GM19328 (cell line): ENCODE results near the gene EXD2.
"Not testable (repeated sequence)": the region's sequence is repeated elsewhere in the genome, so short reads cannot be mapped to it uniquely, and the experiment has no call there.

Source experiments
- ATAC-seq: cut with Tn5 transposase; IDR thresholded peaks from one replicate; pipeline ENCODE4 v1.9.1; 2021; ENCODE audit warnings: mild to moderate bottlenecking, moderate library complexity; ENCODE audit not compliant: unreplicated experiment

The EXD2 gene, protein sequence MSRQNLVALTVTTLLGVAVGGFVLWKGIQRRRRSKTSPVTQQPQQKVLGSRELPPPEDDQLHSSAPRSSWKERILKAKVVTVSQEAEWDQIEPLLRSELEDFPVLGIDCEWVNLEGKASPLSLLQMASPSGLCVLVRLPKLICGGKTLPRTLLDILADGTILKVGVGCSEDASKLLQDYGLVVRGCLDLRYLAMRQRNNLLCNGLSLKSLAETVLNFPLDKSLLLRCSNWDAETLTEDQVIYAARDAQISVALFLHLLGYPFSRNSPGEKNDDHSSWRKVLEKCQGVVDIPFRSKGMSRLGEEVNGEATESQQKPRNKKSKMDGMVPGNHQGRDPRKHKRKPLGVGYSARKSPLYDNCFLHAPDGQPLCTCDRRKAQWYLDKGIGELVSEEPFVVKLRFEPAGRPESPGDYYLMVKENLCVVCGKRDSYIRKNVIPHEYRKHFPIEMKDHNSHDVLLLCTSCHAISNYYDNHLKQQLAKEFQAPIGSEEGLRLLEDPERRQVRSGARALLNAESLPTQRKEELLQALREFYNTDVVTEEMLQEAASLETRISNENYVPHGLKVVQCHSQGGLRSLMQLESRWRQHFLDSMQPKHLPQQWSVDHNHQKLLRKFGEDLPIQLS

DNA sequence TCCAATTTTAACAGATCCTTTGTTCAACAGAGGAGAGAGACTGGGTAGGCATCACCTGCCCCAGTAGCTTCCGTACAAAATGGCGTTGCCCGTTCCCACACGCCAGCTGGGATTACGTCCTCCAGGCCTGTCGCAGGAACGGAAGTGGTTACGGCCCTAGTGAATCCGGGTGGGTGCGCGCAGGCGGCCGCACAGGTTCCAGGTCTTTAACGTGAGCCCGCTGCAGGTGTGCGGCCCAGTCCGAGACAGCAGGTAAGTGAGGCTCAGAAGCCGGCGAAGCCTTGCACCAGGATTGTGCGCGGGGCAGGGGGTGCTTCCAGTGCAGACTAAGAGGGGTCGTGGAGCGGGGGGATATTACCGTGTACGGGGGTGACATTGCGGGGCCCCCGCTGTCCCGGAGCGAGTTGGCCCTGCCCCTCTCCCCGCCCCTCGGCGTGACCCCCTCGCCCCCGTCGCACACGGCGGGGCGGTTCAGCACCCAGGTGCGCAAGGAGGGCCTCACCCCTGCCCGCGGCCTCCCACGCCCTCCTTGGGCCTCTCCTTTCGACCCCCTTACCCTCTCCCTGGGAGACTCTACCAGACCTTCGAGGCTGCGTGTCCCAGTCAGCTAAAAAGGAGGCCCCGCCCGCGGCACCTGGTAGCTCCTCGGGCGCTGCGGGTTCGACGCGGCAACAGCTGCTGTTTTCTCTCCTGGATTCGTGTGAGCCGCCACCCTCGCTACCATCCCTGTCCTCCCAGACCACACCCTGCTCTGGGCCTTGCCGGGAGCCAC lies at the start of gene EXD2:
Gene EXD2 (plus strand): TSS at position 159 of the 772 bp plus-strand sequence. CDS start 17,973 bp downstream, outside the sequence.
- peak; percentile 74 for ATAC-seq

GRCh38 chr14:69141550-69141949 lies 49.7 kb upstream of the EXD2 start:
- no peak for ATAC-seq

DNA sequence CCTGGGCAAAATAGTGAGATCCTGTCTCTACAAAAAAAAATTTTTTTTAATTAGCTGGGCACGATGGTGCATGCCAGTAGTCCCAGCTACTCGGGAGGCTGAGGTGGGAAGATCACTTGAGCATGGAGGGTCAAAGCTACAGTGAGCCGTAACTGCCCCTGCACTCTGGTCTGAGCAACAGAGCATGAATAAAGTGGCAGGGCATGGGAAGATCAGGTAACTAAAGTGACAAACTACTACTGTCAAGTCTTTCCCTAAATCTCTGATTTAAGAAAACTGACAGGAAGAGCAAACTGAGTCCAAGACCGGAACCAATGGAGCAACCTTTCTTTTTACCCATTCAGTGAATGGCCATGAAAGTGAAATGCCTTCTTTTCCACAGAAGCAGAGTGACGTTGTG lies 49.2 kb upstream of the EXD2 start:
- ATAC-seq = no peak

DNA sequence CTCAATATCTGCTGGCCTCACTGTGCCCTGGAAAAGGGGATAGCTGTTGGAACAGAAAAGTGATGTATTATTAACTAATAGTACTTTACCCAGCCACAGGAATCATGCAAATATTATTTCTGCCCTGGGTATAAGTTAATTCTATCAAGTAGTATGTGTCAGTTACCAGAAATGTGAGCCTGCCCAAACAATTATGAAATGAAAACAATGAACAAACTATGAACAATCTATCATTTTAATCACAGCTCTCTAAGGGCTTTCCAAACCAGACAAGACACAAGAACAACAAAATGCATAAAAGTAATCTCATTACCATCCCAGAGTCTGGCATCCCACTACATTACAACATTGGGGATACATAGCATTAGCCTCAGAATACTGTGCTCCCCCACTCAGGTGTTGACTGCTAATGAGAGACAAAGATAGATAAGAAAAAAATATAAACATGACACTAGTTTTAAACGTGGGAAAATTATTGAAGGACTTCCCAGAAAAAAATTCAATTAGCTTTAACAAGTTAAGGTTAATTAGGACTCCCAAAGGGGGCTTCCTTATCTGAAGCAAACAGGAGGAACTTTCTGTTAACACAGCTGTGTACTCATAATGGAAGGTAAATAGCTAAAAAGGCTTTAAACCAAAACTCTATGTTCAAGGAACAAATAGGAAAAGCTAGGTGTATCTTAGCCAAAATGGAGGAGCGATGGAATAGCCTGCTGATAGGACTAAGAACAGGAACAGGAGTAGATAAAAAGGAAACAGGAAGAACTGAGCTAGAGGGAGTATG lies 41.6 kb upstream of the EXD2 start:
- no peak for ATAC-seq

GRCh38 chr14:69151458-69152180 lies 39.7 kb upstream of the EXD2 start:
- peak; percentile 52 for ATAC-seq

- no peak for ATAC-seq
These were observed 39.0 kb upstream of the EXD2 start for GRCh38 chr14:69152181-69152901.

DNA sequence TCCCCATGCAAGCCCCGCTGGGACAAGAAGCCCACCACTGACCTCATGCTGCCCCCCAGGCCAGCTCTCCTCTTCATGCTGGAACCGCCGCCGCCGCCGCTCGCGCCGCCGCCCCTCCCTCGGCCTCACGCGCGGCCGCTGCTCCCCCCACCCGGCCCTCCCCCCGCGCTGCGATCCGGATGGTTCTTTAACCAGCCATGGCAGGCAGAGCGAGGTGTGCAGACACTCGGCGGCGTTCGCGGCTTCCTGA lies 38.5 kb upstream of the EXD2 start, which contains the start of gene DCAF5:
Gene DCAF5 (minus strand): TSS at position 218 of the 250 bp plus-strand sequence. CDS start 141 bp downstream, at position 77.
- ATAC-seq = no peak

- peak; percentile 76 for ATAC-seq
These were observed 38.0 kb upstream of the EXD2 start for GRCh38 chr14:69153152-69153872.

DNA sequence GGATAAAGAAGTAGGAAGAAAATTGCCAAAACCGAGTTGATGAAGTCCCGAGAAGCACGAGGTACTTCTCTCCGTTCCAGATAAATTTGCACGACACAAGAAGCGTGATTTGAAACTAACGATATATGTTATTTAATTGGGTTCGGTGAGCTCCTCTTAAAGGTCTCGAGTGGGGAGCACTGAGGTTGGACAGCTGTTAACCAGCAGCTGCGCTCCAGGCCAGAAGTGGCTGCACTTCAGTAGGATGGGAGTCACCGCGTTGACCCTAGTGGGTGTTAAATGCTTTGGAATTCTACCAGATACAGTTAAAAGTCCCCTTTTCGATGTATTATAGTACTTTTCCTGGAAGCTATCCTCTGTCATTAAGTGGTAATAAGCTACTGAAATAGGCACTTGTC lies 37.4 kb upstream of the EXD2 start:
- ATAC-seq = no peak

- ATAC-seq = no peak
These were observed 36.5 kb upstream of the EXD2 start for GRCh38 chr14:69154779-69155178.

GRCh38 chr14:69156224-69156623 lies 35.1 kb upstream of the EXD2 start:
- no peak for ATAC-seq

DNA sequence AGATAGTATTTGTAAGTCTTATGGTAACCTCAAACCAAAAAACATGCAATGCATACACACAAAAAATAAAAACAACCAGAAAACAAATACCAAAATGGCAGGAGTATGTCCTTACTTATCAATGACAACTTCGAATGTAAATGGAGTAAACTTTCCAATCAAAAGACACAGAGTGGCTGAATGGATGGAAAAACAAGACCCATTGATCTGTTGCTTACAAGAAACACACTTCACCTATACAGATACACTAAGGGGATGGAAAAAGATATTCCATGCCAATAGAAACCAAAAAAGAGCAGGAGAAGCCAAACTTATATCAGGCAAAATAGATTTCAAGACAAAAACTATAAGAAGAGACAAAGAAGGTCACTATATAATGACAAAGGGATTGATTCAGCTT lies 29.7 kb upstream of the EXD2 start:
- ATAC-seq = no peak

- ATAC-seq = not testable (repeated sequence)
These were observed 25.5 kb upstream of the EXD2 start for GRCh38 chr14:69165787-69166186.

DNA sequence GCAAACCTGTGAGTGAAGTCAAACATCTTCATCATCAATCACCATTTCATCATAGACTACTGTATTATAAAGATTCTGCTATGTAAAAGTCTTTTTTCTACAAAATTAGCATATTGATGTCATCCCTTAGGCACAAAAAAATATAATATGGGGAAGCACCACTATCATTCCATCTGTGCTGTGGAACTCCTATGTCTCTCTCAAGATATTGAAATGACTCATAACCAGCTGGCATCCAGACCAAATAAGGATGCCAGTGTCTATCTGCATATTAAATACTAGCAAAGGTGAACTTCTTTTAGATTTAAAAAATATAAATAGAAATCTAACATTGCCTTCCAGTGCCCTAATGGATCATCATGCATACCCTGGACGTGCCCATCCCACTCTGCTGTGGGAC lies 20.5 kb upstream of the EXD2 start:
- no peak for ATAC-seq

DNA sequence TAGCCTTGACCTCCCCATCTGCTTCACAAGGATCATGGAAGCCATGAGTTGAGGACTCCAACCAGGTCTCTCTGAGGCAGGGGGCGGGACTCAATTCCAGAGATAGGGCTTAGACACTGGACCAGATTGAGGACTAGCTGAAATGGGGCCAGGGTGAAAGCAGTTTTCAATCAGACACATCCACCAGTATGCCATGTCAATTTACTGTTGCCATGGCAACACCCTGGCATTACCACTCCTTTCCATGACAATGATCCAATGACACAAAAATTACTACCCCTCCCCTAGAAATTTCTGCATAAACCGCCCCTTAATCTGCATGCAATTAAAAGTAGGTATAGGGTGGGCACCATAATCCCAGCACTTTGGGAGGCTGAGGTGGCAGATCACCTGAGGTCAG lies 19.7 kb upstream of the EXD2 start:
- no peak for ATAC-seq

DNA sequence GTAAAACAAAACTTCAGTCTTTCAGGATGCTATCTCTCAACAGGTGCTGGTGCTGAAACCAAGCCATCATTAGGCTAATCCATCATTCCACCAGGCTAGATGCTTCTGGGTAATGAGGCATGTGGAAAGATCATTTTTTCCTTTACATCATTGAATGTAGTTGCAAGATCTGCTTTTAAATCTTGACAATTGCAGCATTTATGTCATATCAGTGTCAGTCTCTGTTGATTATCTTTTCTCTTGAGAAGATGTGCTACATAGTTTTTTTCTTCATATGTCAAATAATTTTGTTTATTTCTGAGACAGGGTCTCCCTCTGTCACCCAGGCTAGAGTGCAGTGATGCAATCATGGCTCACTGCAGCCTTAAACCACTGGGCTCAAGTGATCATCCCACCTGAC lies 16.2 kb upstream of the EXD2 start:
- ATAC-seq = no peak

DNA sequence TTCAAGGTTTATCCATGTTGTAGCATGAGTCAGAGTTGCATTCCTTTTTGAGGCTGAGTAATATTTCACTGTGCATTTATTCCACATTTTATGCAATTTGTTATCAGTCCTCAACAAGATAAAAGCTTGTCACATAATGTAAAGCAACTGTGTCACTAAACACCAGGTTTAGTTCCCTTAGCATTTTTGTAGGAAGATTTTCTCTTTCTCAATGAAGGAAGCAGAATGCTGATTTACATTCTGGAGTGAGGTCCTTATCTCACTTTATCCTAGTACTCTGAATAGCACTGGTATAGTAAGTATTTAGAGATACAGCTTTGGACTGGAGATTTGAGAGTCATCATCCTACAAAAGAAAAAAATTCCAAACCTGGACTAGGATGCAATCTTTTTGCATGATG lies 9.8 kb upstream of the EXD2 start:
- ATAC-seq = no peak

GRCh38 chr14:69182580-69182979 lies 8.7 kb upstream of the EXD2 start:
- ATAC-seq = not testable (repeated sequence)

DNA sequence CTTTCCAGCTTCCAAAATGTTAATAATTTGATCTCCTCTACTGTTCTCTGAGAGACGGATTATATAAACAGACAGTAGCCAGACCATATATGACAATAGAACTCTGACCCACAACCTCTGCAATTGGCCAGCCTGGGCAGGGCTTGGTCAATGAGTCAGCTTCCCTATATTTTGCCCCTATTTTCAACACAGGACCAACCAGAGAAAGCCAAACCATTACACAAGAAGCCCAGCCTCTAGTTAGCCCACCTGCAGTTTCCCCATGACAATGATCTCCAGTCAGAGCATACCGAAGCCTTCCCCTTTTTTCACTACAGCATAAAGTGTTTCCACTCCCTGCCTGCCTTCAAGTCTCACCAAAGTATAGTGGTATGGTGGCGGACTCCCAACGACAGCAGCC lies 7.6 kb upstream of the EXD2 start:
- ATAC-seq = no peak
